Naive thymus-derived CD4-positive, alpha-beta T cell (primary cell): ENCODE results near the gene TFEB. TPM values are rescaled to one million over a fixed set of nuclear protein-coding genes. Genes with fewer than 3 reads are reported as not detected.
"Not testable (repeated sequence)": the region's sequence is repeated elsewhere in the genome, so short reads cannot be mapped to it uniquely, and the experiment has no call there.

Experiments used
- ATAC-seq: fragments of 150-1000 bp; cut with Tn5 transposase; 2 replicates; pipeline ENCODE4 v1.10.0; 2021; ENCODE audit warnings: mild to moderate bottlenecking, moderate library complexity
- CTCF ChIA-PET: fragments of 350-600 bp; sonication (Branson Sonifier 250); formaldehyde crosslinking; loops from one replicate; lab custom pipeline; 2021; ENCODE audit warnings: antibody characterized with exemption; lab: Charles Lee
- POLR2A ChIA-PET: fragments of 350-600 bp; sonication (Branson Sonifier 250); formaldehyde crosslinking; loops from one replicate; lab custom pipeline; 2021; ENCODE audit warnings: antibody characterized with exemption, inconsistent platforms; lab: Charles Lee
- DNase-seq, 9 donors: peaks; one replicate each; pipeline versions ENCODE4 v3.0.0 to v3.0.0-alpha.2; 2020 to 2022; ENCODE audit warnings: mixed read lengths in 1 of 9
- H3K27ac ChIP-seq: one replicate; pipeline ENCODE4 v1.7.0; 2013; ENCODE audit warnings: mild to moderate bottlenecking, low read depth, low read length, moderate library complexity
- H3K27me3 ChIP-seq, 2 donors: one replicate each; pipeline ENCODE4 v1.7.0; 2013; ENCODE audit warnings: low read length in 2 of 2, mild to moderate bottlenecking in 2 of 2, moderate library complexity in 2 of 2; ENCODE audit not compliant: control insufficient read depth in 2 of 2, insufficient read depth in 2 of 2
- H3K36me3 ChIP-seq, 3 experiments: 1 replicate in 2 of 3; 2 replicates in 1 of 3; pipeline ENCODE4 v1.7.0; 2013; ENCODE audit warnings: low read length in 3 of 3, mild to moderate bottlenecking in 3 of 3, moderate library complexity in 1 of 3; ENCODE audit not compliant: insufficient read depth in 3 of 3, control insufficient read depth in 2 of 3
- H3K4me1 ChIP-seq, 2 donors: one replicate each; pipeline ENCODE4 v1.7.0; 2013; ENCODE audit warnings: low read length in 2 of 2, mild to moderate bottlenecking in 2 of 2, moderate library complexity in 1 of 2; ENCODE audit not compliant: control insufficient read depth in 2 of 2, insufficient read depth in 2 of 2
- H3K4me3 ChIP-seq: 2 replicates; pipeline ENCODE4 v1.7.0; 2013; ENCODE audit warnings: mild to moderate bottlenecking, low read length
- H3K9me3 ChIP-seq, 3 experiments: 1 replicate in 2 of 3; 2 replicates in 1 of 3; pipeline ENCODE4 v1.7.0; 2013; ENCODE audit warnings: low read length in 3 of 3; ENCODE audit not compliant: control insufficient read depth in 2 of 3
- H3K27ac Mint-ChIP-seq, 9 donors: one replicate each; pipeline ENCODE4 v1.8.0; 2020 to 2022; ENCODE audit warnings: mixed read lengths in 9 of 9, mild to moderate bottlenecking in 8 of 9, moderate library complexity in 5 of 9, inconsistent platforms in 2 of 9
- H3K27me3 Mint-ChIP-seq, 5 donors: one replicate each; pipeline ENCODE4 v1.8.0; 2021 to 2022; ENCODE audit warnings: mixed read lengths in 5 of 5, mild to moderate bottlenecking in 1 of 5
- H3K36me3 Mint-ChIP-seq, 5 donors: one replicate each; pipeline ENCODE4 v1.8.0; 2020 to 2022; ENCODE audit warnings: mixed read lengths in 5 of 5, mild to moderate bottlenecking in 3 of 5, inconsistent platforms in 1 of 5
- H3K4me1 Mint-ChIP-seq, 7 donors: one replicate each; pipeline ENCODE4 v1.8.0; 2020 to 2022; ENCODE audit warnings: mixed read lengths in 7 of 7, mild to moderate bottlenecking in 3 of 7, inconsistent platforms in 1 of 7
- H3K4me3 Mint-ChIP-seq, 10 donors: one replicate each; pipeline ENCODE4 v1.8.0; 2020 to 2022; ENCODE audit warnings: mild to moderate bottlenecking in 10 of 10, mixed read lengths in 10 of 10, moderate library complexity in 6 of 10, inconsistent platforms in 2 of 10
- H3K9me3 Mint-ChIP-seq, 11 donors: one replicate each; pipeline ENCODE4 v1.8.0; 2020 to 2022; ENCODE audit warnings: mixed read lengths in 11 of 11, mild to moderate bottlenecking in 4 of 11, inconsistent platforms in 1 of 11, moderate library complexity in 1 of 11
- intact Hi-C, 2 donors: fragments of 100-400 bp; cut with micrococcal nuclease; formaldehyde crosslinking; loops; one replicate each; pipeline ENCODE4 v1.15.1; 2023
- polyA plus RNA-seq, 2 donors: library from polyadenylated mRNA; unstranded; fragments of 300-500 nt; fragmentation: Illumina TruSeq; gene quantifications; one replicate each; pipeline ENCODE4 v1.2.3, GENCODE V29; 2021
- total RNA-seq, 6 experiments: library from RNA in 5 of 6; stranded (reverse) in 5 of 6; gene quantifications; 1 replicate in 5 of 6; 2 replicates in 1 of 6; pipeline ENCODE4 v1.2.3 and lab custom pipeline; 2021 to 2026

The TFEB gene
- total and polyA plus RNA-seq, 7 experiments from 2014 or later = 2.4 to 39.9 (median 8.0) TPM

DNA sequence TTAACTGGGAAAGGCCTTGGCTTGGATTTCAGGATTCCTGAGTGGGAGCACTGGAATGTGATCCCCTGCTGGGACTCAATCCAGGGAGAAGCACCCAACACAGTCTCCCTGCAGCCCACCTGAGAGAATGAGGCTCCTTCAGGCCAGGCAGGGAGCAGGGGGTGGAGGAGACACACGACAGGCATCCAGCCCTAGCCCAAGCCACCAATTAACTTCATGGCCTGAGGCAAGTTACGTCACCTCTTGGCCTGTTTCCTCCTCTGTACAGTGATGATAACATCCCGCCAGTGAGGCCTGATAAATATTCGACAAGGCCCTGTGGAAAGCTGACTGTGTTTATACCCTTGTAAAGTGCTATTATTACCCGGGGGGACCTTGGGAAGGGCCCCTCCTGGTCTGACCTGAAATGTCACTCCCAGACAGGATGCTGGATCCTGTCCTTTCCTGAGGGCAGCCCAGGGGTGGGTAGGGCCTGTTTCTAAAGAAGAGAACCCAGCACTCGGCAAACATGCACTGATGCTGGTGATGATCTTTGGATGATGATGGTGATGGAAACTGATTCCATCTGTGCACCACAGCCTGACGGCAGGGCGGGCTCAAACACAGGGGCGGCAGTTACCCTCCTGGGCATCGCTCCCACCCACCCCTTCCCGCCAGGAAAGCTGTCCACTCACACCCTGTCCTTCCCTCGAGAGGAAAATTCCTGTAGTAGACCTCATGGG, 31.9 kb upstream of the TFEB start:
- no peak overlapping the region for H3K4me3 ChIP-seq
- no peaks in the 10 kb centered on the region for H3K9me3 ChIP-seq
- Mint-ChIP-seq H3K9me3 (peaks cover 0 to 2% (median 0%) of the 10 kb centered on the region in 11 donors), H3K36me3 (peaks cover 4 to 14% (median 4%) of the 10 kb centered on the region in 5 donors), H3K27ac (no peak overlapping the region), H3K4me1 (peaks cover 1 to 13% (median 6%) of the 10 kb centered on the region in 7 donors), H3K27me3 (no peaks in the 10 kb centered on the region), H3K4me3 (no peak overlapping the region)
- H3K27me3 ChIP-seq = no peaks in the 10 kb centered on the region
- POLR2A ChIA-PET = no interaction called here
- H3K27ac ChIP-seq = no peak overlapping the region
- H3K36me3 ChIP-seq = peaks cover 0 to 22% (median 0%) of the 10 kb centered on the region in 3 experiments
- ATAC-seq = no peak
- no peak for DNase-seq
- CTCF ChIA-PET = no interaction called here
- no peaks in the 10 kb centered on the region for H3K4me1 ChIP-seq
- intact Hi-C loops = no loop called here

GRCh38 chr6:41766043-41766664, 30.7 kb upstream of the TFEB start:
- ATAC-seq, intact Hi-C loops, H3K36me3 Mint-ChIP-seq, H3K27me3 Mint-ChIP-seq, H3K4me3 Mint-ChIP-seq, H3K27ac Mint-ChIP-seq, H3K9me3 ChIP-seq, DNase-seq, H3K27ac ChIP-seq, H3K27me3 ChIP-seq, H3K4me1 ChIP-seq, H3K9me3 Mint-ChIP-seq, H3K4me3 ChIP-seq: not testable (repeated sequence)
- H3K4me1 Mint-ChIP-seq = peaks cover 1 to 13% (median 6%) of the 10 kb centered on the region in 7 donors
- CTCF ChIA-PET = interaction anchor here (0.7 kb wide), 1 partner anchor 332 kb away, joined by 4 read pairs; no protein-coding TSS in a partner anchor
- POLR2A ChIA-PET = interaction anchor here (0.6 kb wide), 1 partner anchor 696 kb away, joined by 5 read pairs; no protein-coding TSS in a partner anchor
- H3K36me3 ChIP-seq = peaks cover 0 to 11% (median 0%) of the 10 kb centered on the region in 3 experiments

GRCh38 chr6:41763470-41763869, 28.1 kb upstream of the TFEB start:
- Mint-ChIP-seq H3K36me3 (peaks cover 0 to 3% (median 0%) of the 10 kb centered on the region in 5 donors), H3K4me3 (no peak overlapping the region), H3K27me3 (no peaks in the 10 kb centered on the region), H3K27ac (no peak overlapping the region), H3K9me3 (peaks cover 0 to 2% (median 0%) of the 10 kb centered on the region in 11 donors), H3K4me1 (peaks cover 0 to 6% (median 4%) of the 10 kb centered on the region in 7 donors)
- Histone ChIP-seq H3K9me3 (no peaks in the 10 kb centered on the region), H3K4me3 (no peak overlapping the region), H3K27ac (no peak overlapping the region), H3K36me3 (no peaks in the 10 kb centered on the region), H3K4me1 (no peaks in the 10 kb centered on the region), H3K27me3 (no peaks in the 10 kb centered on the region)
- no peak for DNase-seq
- intact Hi-C loops = no loop called here
- ChIA-PET POLR2A (no interaction called here), CTCF (interaction anchor here (0.6 kb wide), 1 partner anchor 266 kb away, joined by 3 read pairs; no protein-coding TSS in a partner anchor)
- ATAC-seq = no peak

- Mint-ChIP-seq H3K27me3 (peaks cover 0 to 4% (median 0%) of the 10 kb centered on the region in 5 donors), H3K4me1 (peaks cover 0 to 3% (median 0%) of the 10 kb centered on the region in 7 donors), H3K36me3 (peaks cover 0 to 3% (median 0%) of the 10 kb centered on the region in 5 donors), H3K4me3 (no peak overlapping the region), H3K9me3 (no peaks in the 10 kb centered on the region), H3K27ac (no peak overlapping the region)
- Histone ChIP-seq H3K9me3 (no peaks in the 10 kb centered on the region), H3K27me3 (no peaks in the 10 kb centered on the region), H3K4me3 (no peak overlapping the region), H3K27ac (no peak overlapping the region), H3K36me3 (no peaks in the 10 kb centered on the region), H3K4me1 (no peaks in the 10 kb centered on the region)
- ATAC-seq (no peak), DNase-seq (no peak)
- ChIA-PET POLR2A (no interaction called here), CTCF (no interaction called here)
- intact Hi-C loops = no loop called here
These were observed 24.6 kb upstream of the TFEB start for GRCh38 chr6:41759905-41760579.

GRCh38 chr6:41759106-41759904, 23.9 kb upstream of the TFEB start:
- Mint-ChIP-seq H3K4me3 (no peak overlapping the region), H3K36me3 (peaks cover 0 to 3% (median 0%) of the 10 kb centered on the region in 5 donors), H3K4me1 (peaks cover 0 to 3% (median 0%) of the 10 kb centered on the region in 7 donors), H3K9me3 (no peaks in the 10 kb centered on the region), H3K27ac (no peak overlapping the region), H3K27me3 (peaks cover 0 to 8% (median 0%) of the 10 kb centered on the region in 5 donors)
- DNase-seq (no peak), ATAC-seq (no peak)
- Histone ChIP-seq H3K9me3 (no peaks in the 10 kb centered on the region), H3K36me3 (no peaks in the 10 kb centered on the region), H3K4me1 (no peaks in the 10 kb centered on the region), H3K4me3 (no peak overlapping the region), H3K27ac (no peak overlapping the region), H3K27me3 (no peaks in the 10 kb centered on the region)
- POLR2A ChIA-PET = no interaction called here
- intact Hi-C loops = no loop called here
- CTCF ChIA-PET = interaction anchor here (0.6 kb wide), 1 partner anchor 11 kb away, joined by 3 read pairs; no protein-coding TSS in a partner anchor

DNA sequence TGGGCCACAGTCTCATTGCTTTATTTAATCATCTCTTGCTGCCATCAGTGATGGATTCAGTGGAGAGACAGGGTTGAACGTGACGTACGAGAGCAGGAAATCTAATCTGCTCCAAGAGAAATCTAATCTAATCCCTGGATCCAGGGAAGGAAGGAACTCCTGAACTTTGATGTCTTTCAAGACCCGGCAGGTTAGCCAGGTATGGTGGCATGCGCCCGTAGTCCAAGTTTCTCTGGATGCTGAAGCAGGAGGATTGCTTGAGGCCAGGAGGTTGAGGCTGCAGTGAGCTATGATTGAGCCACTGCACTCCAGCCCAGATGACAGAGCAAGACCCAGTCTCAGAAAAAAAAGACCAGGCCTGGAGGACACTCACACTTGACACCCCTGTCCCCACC, 23.2 kb upstream of the TFEB start:
- H3K27ac ChIP-seq = no peak overlapping the region
- ChIA-PET POLR2A (no interaction called here), CTCF (interaction anchor here (0.6 kb wide), 1 partner anchor 12 kb away, joined by 3 read pairs; no protein-coding TSS in a partner anchor)
- no peaks in the 10 kb centered on the region for H3K4me1 ChIP-seq
- DNase-seq (no peak), ATAC-seq (no peak)
- peaks cover 0 to 3% (median 0%) of the 10 kb centered on the region in 5 donors for H3K36me3 Mint-ChIP-seq
- H3K4me3 Mint-ChIP-seq = no peak overlapping the region
- H3K27me3 Mint-ChIP-seq = peaks cover 0 to 11% (median 0%) of the 10 kb centered on the region in 5 donors
- no peaks in the 10 kb centered on the region for H3K9me3 ChIP-seq
- H3K4me3 ChIP-seq = no peak overlapping the region
- H3K9me3 Mint-ChIP-seq = no peaks in the 10 kb centered on the region
- peaks cover 0 to 3% (median 0%) of the 10 kb centered on the region in 7 donors for H3K4me1 Mint-ChIP-seq
- no peak overlapping the region for H3K27ac Mint-ChIP-seq
- intact Hi-C loops = no loop called here
- H3K27me3 ChIP-seq = no peaks in the 10 kb centered on the region
- no peaks in the 10 kb centered on the region for H3K36me3 ChIP-seq
